Neural progenitor cell (in vitro differentiated cells): ENCODE measurements around the gene DAPK2. TPM values are rescaled to one million over a fixed set of nuclear protein-coding genes. Genes with fewer than 3 reads are reported as not detected.

Experiments
- DNase-seq: peaks from one replicate; pipeline ENCODE4 v3.0.0-alpha.2; 2016; ENCODE audit warnings: low spot score
- H2AFZ ChIP-seq: fragments of 200-600 bp; sonication (generic); replicated peaks from 2 replicates; pipeline ENCODE4 v1.6.1; 2016; ENCODE audit warnings: antibody characterized with exemption
- H3F3A ChIP-seq: fragments of 200-600 bp; sonication (generic); 2 replicates; pipeline ENCODE4 v1.6.1; 2016; ENCODE audit warnings: antibody characterized with exemption, low read depth
- H3K27ac ChIP-seq: fragments of 200-600 bp; sonication (generic); 2 replicates; pipeline ENCODE4 v1.5.1; 2016; ENCODE audit warnings: mild to moderate bottlenecking
- H3K27me3 ChIP-seq: fragments of 200-600 bp; sonication (generic); 2 replicates; pipeline ENCODE4 v1.6.1; 2016; ENCODE audit warnings: mild to moderate bottlenecking, moderate library complexity
- H3K36me3 ChIP-seq: fragments of 200-600 bp; sonication (generic); 2 replicates; pipeline ENCODE4 v1.5.1; 2016
- H3K4me1 ChIP-seq: fragments of 200-600 bp; sonication (generic); 2 replicates; pipeline ENCODE4 v1.6.1; 2016; ENCODE audit warnings: mixed run types
- H3K4me2 ChIP-seq: fragments of 200-600 bp; sonication (generic); 2 replicates; pipeline ENCODE4 v1.6.1; 2016
- H3K4me3 ChIP-seq: fragments of 200-600 bp; sonication (generic); 2 replicates; pipeline ENCODE4 v1.5.1; 2016
- H3K79me2 ChIP-seq: fragments of 200-600 bp; sonication (generic); 2 replicates; pipeline ENCODE4 v1.6.1; 2016; ENCODE audit warnings: low read depth
- H3K9ac ChIP-seq: fragments of 200-600 bp; sonication (generic); 2 replicates; pipeline ENCODE4 v1.6.1; 2016
- H3K9me3 ChIP-seq: fragments of 200-600 bp; sonication (generic); 2 replicates; pipeline ENCODE4 v1.5.1; 2016; ENCODE audit warnings: low read depth
- H4K20me1 ChIP-seq: fragments of 200-600 bp; sonication (generic); 2 replicates; pipeline ENCODE4 v1.6.1; 2016; ENCODE audit warnings: low read depth
- H3K27ac Mint-ChIP-seq: 3 replicates; pipeline ENCODE4 v1.8.0; 2021; ENCODE audit warnings: mixed read lengths
- H3K27me3 Mint-ChIP-seq: 2 replicates; pipeline ENCODE4 v1.8.0; 2022; ENCODE audit warnings: low read depth, mild to moderate bottlenecking, inconsistent platforms, moderate library complexity, mixed read lengths; ENCODE audit not compliant: insufficient read depth
- H3K36me3 Mint-ChIP-seq: 3 replicates; pipeline ENCODE4 v1.8.0; 2021; ENCODE audit warnings: mixed read lengths
- H3K4me1 Mint-ChIP-seq: 3 replicates; pipeline ENCODE4 v1.8.0; 2021; ENCODE audit warnings: mixed read lengths
- H3K4me3 Mint-ChIP-seq: 3 replicates; pipeline ENCODE4 v1.8.0; 2021; ENCODE audit warnings: mild to moderate bottlenecking, moderate library complexity, mixed read lengths
- H3K9me3 Mint-ChIP-seq: 3 replicates; pipeline ENCODE4 v1.8.0; 2020; ENCODE audit warnings: mixed read lengths
- CTCF ChIP-seq: fragments of 200-600 bp; sonication (generic); IDR thresholded peaks from 2 replicates; pipeline ENCODE4 v1.5.1; 2017; ENCODE audit warnings: antibody characterized with exemption, mild to moderate bottlenecking
- EZH2 ChIP-seq: fragments of 200-600 bp; sonication (generic); IDR thresholded peaks from 2 replicates; pipeline ENCODE4 v1.6.1; 2017; ENCODE audit warnings: antibody characterized with exemption, mild to moderate bottlenecking, moderate library complexity
- EZH2phosphoT487 ChIP-seq: fragments of 200-600 bp; sonication (generic); IDR thresholded peaks from 2 replicates; pipeline ENCODE4 v1.6.1; 2017; ENCODE audit warnings: antibody characterized with exemption
- total RNA-seq: library from RNA; depleted of rRNA; stranded (reverse); fragments of >200 nt; gene quantifications from 2 replicates; pipeline ENCODE4 v1.2.3, GENCODE V29; 2015; ENCODE audit warnings: low replicate concordance

DAPK2 gene
- total RNA-seq, 1 donor from 2014 or later = 5.4 TPM

- H3K9ac ChIP-seq = no peak overlapping the region
- H3K36me3 ChIP-seq = no peaks in the 10 kb centered on the region
- no peaks in the 10 kb centered on the region for H3K27me3 ChIP-seq
- Mint-ChIP-seq H3K9me3 (no peaks in the 10 kb centered on the region), H3K4me3 (no peak overlapping the region), H3K36me3 (peaks cover 7% of the 10 kb centered on the region), H3K4me1 (peaks cover 8% of the 10 kb centered on the region), H3K27me3 (peaks cover 3% of the 10 kb centered on the region), H3K27ac (no peak overlapping the region)
- no peaks in the 10 kb centered on the region for H3K9me3 ChIP-seq
- no peak overlapping the region for H3K4me3 ChIP-seq
- DNase-seq = no peak
- no peaks in the 10 kb centered on the region for H4K20me1 ChIP-seq
- H3K27ac ChIP-seq = no peak overlapping the region
- no peaks in the 10 kb centered on the region for H3K4me1 ChIP-seq
- no peaks in the 10 kb centered on the region for H3K79me2 ChIP-seq
- no peak overlapping the region for H3K4me2 ChIP-seq
- no peak overlapping the region for H2AFZ ChIP-seq
- no peaks in the 10 kb centered on the region for H3F3A ChIP-seq
- TF ChIP-seq CTCF (no peak), EZH2 (no peak), EZH2phosphoT487 (no peak)
Observed at GRCh38 chr15:64068133-64068532, 21.8 kb upstream of the DAPK2 start.

GRCh38 chr15:64067564-64068030 is 21.3 kb upstream of the DAPK2 start:
- Histone ChIP-seq H3K4me2 (no peak overlapping the region), H3K9ac (no peak overlapping the region), H3K4me1 (no peaks in the 10 kb centered on the region), H3K9me3 (no peaks in the 10 kb centered on the region), H4K20me1 (no peaks in the 10 kb centered on the region), H3K36me3 (no peaks in the 10 kb centered on the region), H3K79me2 (no peaks in the 10 kb centered on the region), H3F3A (no peaks in the 10 kb centered on the region), H3K27ac (no peak overlapping the region), H2AFZ (peak overlapping the region; percentile 71), H3K27me3 (no peaks in the 10 kb centered on the region), H3K4me3 (no peak overlapping the region)
- Mint-ChIP-seq H3K9me3 (no peaks in the 10 kb centered on the region), H3K4me3 (no peak overlapping the region), H3K27ac (no peak overlapping the region), H3K36me3 (peaks cover 4% of the 10 kb centered on the region), H3K4me1 (peaks cover 8% of the 10 kb centered on the region), H3K27me3 (peaks cover 3% of the 10 kb centered on the region)
- peak; percentile 81 for DNase-seq
- TF ChIP-seq CTCF = peak; percentile 82
- TF ChIP-seq EZH2 = no peak

GRCh38 chr15:64066451-64066850 is 20.2 kb upstream of the DAPK2 start:
- Histone ChIP-seq H3K27ac (no peak overlapping the region), H3K9me3 (no peaks in the 10 kb centered on the region), H3K36me3 (no peaks in the 10 kb centered on the region), H3K4me2 (no peak overlapping the region), H3K27me3 (no peaks in the 10 kb centered on the region), H3K4me3 (no peak overlapping the region), H2AFZ (no peak overlapping the region), H3F3A (no peaks in the 10 kb centered on the region), H3K4me1 (no peaks in the 10 kb centered on the region), H3K79me2 (no peaks in the 10 kb centered on the region), H3K9ac (no peak overlapping the region), H4K20me1 (no peaks in the 10 kb centered on the region)
- no peak for DNase-seq
- Mint-ChIP-seq H3K36me3 (no peaks in the 10 kb centered on the region), H3K4me3 (no peak overlapping the region), H3K9me3 (no peaks in the 10 kb centered on the region), H3K27me3 (peaks cover 3% of the 10 kb centered on the region), H3K27ac (no peak overlapping the region), H3K4me1 (peaks cover 8% of the 10 kb centered on the region)
- no peak for TF ChIP-seq CTCF
- no peak for TF ChIP-seq EZH2
- no peak for TF ChIP-seq EZH2phosphoT487
